ENCODE results near the gene ANKFN1. TPM values are rescaled to one million over a fixed set of nuclear protein-coding genes. Genes with fewer than 3 reads are reported as not detected.

The ANKFN1 gene, protein sequence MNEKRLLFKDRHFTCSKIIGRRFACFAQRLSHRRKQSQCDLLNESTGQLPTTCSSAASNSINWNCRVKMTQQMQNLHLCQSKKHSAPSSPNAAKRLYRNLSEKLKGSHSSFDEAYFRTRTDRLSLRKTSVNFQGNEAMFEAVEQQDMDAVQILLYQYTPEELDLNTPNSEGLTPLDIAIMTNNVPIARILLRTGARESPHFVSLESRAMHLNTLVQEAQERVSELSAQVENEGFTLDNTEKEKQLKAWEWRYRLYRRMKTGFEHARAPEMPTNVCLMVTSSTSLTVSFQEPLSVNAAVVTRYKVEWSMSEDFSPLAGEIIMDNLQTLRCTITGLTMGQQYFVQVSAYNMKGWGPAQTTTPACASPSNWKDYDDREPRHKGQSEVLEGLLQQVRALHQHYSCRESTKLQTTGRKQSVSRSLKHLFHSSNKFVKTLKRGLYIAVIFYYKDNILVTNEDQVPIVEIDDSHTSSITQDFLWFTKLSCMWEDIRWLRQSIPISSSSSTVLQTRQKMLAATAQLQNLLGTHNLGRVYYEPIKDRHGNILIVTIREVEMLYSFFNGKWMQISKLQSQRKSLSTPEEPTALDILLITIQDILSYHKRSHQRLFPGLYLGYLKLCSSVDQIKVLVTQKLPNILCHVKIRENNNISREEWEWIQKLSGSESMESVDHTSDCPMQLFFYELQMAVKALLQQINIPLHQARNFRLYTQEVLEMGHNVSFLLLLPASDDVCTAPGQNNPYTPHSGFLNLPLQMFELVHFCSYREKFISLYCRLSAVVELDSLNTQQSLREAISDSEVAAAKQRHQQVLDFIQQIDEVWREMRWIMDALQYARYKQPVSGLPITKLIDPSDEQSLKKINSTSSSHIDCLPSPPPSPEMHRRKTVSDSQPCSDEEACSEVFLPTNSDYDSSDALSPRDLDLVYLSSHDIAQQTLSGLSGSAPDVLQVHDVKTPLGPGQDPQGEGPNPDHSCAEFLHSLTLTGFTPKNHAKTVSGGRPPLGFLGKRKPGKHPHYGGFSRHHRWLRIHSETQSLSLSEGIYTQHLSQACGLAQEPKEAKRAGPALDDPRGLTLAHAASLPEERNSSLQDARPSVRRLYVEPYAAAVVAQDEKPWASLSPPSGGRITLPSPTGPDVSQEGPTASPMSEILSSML
- polyA plus RNA-seq (2011; rRNA removed) (0.04 and 0.05 TPM in 2 replicates), polyA minus RNA-seq (2011; rRNA and poly(A)+ RNA removed) (0.43 TPM in 1 of 2 replicates, not detected in the other)

DNA sequence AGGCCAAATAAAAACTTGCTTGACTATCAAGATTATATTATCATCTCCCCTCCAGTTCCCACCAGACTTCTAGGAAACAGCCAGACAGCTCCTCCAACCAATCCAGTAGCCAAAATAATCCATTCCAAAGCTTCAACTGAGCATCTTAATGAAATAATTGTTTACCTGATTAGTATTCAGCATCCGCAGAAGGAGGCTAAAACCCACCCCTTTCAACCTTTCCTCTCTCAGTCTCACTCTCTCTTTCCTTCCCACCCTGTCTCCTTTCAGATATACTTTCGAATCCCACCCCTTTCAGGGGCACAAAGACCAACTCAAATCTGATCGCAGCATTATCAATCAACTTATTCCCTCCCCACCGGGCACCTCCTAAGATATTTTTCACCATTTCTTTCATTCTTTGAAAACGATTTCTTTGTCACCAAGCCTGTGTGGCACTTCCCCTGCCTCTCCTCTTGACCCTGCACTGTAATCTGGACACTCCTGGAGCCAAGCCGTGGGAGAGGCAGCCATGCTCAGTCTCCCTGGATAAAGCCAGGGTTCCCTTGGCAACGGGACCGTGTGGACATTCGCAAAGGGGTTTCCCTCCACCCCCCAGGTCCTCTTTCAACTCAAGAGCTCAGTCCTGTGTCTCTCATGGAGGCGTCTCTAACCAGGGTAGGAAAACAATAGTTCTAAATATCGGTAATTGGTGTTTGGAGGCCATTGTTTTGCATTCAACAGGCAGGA lies at the start of gene ANKFN1:
Gene ANKFN1, plus strand, starts transcription at position 602 of the 729 bp plus-strand sequence. CDS start 59,193 bp downstream, outside the sequence.
- no peak for DNase-seq (ENCODE audit: low read depth, low spot score)
- CTCF ChIA-PET, result no interaction called here
- TF ChIP-seq, protein P1, sequence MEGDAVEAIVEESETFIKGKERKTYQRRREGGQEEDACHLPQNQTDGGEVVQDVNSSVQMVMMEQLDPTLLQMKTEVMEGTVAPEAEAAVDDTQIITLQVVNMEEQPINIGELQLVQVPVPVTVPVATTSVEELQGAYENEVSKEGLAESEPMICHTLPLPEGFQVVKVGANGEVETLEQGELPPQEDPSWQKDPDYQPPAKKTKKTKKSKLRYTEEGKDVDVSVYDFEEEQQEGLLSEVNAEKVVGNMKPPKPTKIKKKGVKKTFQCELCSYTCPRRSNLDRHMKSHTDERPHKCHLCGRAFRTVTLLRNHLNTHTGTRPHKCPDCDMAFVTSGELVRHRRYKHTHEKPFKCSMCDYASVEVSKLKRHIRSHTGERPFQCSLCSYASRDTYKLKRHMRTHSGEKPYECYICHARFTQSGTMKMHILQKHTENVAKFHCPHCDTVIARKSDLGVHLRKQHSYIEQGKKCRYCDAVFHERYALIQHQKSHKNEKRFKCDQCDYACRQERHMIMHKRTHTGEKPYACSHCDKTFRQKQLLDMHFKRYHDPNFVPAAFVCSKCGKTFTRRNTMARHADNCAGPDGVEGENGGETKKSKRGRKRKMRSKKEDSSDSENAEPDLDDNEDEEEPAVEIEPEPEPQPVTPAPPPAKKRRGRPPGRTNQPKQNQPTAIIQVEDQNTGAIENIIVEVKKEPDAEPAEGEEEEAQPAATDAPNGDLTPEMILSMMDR (IDR thresholded peaks at IDR 0.05; ENCODE audit: low read depth, low read length), result no peak
- no peaks in the 10 kb centered on the region for H3K9me3 ChIP-seq (ENCODE audit: control insufficient read depth, insufficient read depth, low read length)
- no peak within 1 kb of the TSS for H3K27ac ChIP-seq (ENCODE audit: low read depth, low read length)
- POLR2A ChIA-PET, result no interaction called here
- no peak within 1 kb of the TSS for H3K4me3 ChIP-seq (ENCODE audit: low read depth, low read length)
- no peaks in the 10 kb centered on the region for H3K27me3 ChIP-seq (ENCODE audit: control insufficient read depth, insufficient read depth, low read length)

DNA sequence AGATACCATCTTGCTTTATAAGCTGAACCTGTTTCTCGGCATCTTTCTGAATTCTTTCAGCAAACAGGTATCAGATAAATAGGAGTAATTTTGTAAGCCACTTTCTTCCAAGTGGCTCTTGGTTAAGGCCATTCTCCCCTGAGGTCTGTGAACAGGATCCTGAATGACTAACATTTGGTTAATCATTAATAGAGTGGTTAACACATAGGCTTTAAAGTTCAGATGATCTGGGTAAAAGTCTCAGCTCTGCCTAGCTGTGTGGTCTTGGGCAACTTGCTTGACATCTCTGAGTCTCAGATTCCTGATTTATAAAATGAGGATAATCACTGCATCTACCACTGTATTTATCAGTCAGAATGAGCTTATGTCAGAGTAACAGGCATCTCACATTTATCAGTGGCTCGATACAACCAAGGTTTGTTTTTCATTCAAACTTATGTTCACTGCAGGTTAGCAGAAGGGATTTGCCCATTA lies 44.4 kb upstream of the ANKFN1 start:
- TF ChIP-seq, protein P1 (IDR thresholded peaks at IDR 0.05; ENCODE audit: low read depth, low read length), result no peak
- DNase-seq (ENCODE audit: low read depth, low spot score), result no peak
- ChIA-PET POLR2A (no interaction called here), CTCF (no interaction called here)
- no peak overlapping the region for H3K27ac ChIP-seq (ENCODE audit: low read depth, low read length)
- H3K27me3 ChIP-seq (ENCODE audit: control insufficient read depth, insufficient read depth, low read length), result peaks cover 4% of the 10 kb centered on the region
- H3K4me3 ChIP-seq (ENCODE audit: low read depth, low read length), result no peak overlapping the region
- no peaks in the 10 kb centered on the region for H3K9me3 ChIP-seq (ENCODE audit: control insufficient read depth, insufficient read depth, low read length)

DNA sequence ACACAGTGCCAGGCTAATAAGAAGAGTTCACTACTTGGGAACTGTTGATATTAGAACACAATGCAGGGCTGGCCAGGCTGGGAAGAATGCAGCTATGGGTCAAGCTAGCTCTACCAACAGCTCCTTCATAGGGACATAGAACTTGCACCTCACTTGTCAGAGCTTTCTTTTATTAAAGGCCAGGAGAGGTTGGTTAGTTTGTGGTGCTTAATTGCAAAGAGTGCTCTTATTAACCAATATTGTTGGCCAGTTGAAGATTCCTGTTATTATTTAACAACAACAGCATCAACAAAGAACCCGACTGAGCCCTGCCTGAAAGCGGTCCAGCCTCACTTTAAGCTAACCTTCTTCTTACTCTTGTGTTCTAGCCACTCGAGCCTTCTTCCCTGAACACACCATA lies 43.4 kb upstream of the ANKFN1 start:
- Histone ChIP-seq H3K27me3 (ENCODE audit: control insufficient read depth, insufficient read depth, low read length) (peaks cover 3% of the 10 kb centered on the region), H3K27ac (ENCODE audit: low read depth, low read length) (no peak overlapping the region), H3K4me3 (ENCODE audit: low read depth, low read length) (no peak overlapping the region), H3K9me3 (ENCODE audit: control insufficient read depth, insufficient read depth, low read length) (no peaks in the 10 kb centered on the region)
- TF ChIP-seq, protein P1 (IDR thresholded peaks at IDR 0.05; ENCODE audit: low read depth, low read length), result no peak
- DNase-seq (ENCODE audit: low read depth, low spot score), result no peak
- POLR2A ChIA-PET, result no interaction called here
- CTCF ChIA-PET, result interaction anchor here (0.9 kb wide), 1 partner anchor 17 kb away, joined by 3 read pairs; no protein-coding TSS in a partner anchor

DNA sequence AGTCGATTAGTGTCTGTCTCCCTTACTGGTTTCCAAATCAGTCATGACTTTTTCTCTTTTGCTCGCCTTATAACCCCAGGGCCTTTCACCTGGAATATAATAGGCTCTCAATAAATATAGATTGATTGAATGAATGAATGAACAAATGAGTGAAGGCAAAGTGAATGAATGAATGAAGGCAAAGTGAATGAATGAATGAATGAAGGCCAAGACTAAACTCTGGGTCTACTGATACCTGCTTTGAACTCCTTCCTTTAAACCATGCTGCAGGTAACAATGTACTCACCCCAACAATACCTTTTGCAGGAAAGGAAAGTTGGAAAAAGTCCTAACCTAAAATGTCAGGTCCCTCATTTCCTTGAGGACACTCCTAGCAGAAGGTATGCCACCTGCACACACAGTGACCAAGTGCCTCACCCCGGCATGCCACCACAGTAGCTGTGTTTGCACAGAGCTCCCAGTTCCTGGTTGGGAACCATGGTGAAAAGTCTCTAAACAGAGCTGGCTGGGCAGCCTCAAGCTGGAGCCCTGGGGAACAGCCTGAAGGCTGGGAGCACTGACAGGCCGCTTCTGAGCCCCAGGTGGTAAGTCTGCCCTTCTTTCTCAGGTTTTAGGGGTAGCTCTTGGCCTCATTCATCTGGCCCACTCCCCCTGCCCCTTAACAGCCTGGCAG lies 42.7 kb upstream of the ANKFN1 start:
- TF ChIP-seq, protein P1 (IDR thresholded peaks at IDR 0.05; ENCODE audit: low read depth, low read length), result no peak
- Histone ChIP-seq H3K27ac (ENCODE audit: low read depth, low read length) (no peak overlapping the region), H3K4me3 (ENCODE audit: low read depth, low read length) (no peak overlapping the region), H3K27me3 (ENCODE audit: control insufficient read depth, insufficient read depth, low read length) (peaks cover 3% of the 10 kb centered on the region), H3K9me3 (ENCODE audit: control insufficient read depth, insufficient read depth, low read length) (no peaks in the 10 kb centered on the region)
- ChIA-PET POLR2A (no interaction called here), CTCF (interaction anchor here (0.9 kb wide), 1 partner anchor 16 kb away, joined by 3 read pairs; no protein-coding TSS in a partner anchor)
- no peak for DNase-seq (ENCODE audit: low read depth, low spot score)

All from AG04450 (cell line).